Measurements from ENCODE around the gene HLA-DRB1. TPM values are rescaled to one million over a fixed set of nuclear protein-coding genes. Genes with fewer than 3 reads are reported as not detected.
"Not testable (repeated sequence)": the region's sequence is repeated elsewhere in the genome, so short reads cannot be mapped to it uniquely, and the experiment has no call there.

HLA-DRB1 gene
- total RNA-seq, 1 experiment from 2014 or later: 0.42 TPM

DNA sequence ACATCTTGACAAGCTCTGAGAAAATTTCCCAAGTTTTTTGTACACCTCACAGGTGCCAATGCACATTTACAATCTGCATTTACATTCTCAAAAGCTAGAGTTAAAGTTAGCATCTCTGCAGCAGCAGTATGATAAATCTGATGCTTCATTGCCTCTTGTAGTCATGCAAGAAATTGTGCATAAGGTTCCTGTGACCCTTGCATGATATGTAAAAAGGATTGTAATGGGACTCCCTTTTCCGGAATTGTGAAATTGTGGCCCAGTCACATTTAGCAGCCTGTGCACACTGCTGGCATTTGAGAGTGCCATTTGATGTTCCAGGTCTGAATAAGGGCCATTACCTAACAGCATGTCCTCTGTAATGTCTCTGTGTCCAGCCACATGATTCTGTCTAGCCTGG lies 24.1 kb downstream of the HLA-DRB1 start:
- DNase-seq (ENCODE audit: extremely low read depth, low read depth): no peak

GRCh38 chr6:32562940-32563339 lies 26.7 kb downstream of the HLA-DRB1 start:
- DNase-seq (ENCODE audit: extremely low read depth, low read depth): no peak

GRCh38 chr6:32559747-32560146 lies 29.9 kb downstream of the HLA-DRB1 start:
- DNase-seq (ENCODE audit: extremely low read depth, low read depth): no peak

DNA sequence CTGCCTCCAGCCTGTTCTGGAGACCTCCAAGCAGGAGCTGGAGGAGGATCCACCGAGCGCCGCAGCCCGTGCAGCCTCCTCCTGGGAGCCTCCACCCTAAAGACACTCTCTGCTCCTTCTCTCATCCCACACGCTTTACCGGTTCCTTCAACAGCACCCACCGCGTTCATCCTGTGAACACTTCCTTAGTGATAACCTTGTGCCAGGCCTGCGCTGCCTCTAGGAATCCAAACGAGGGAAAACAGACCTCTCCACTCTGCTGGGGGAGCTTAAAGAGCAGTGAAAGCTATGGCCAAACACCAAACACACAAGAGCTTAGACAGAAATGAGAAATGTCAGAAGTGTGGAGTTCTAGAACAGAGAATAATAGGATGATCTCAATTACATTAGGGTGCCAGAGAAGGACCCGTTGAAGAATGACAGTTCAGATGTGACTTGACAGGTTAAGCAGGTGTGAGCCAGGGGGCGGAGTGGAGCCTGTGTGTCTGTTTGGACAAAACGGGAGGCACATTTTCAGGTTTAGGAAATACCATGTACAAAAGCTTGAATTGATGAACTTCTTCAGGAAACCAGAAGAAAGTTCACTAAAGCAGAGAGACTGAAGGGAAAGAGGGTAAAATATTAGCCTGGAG lies 31.1 kb downstream of the HLA-DRB1 start:
- DNase-seq (ENCODE audit: extremely low read depth, low read depth): no peak

DNA sequence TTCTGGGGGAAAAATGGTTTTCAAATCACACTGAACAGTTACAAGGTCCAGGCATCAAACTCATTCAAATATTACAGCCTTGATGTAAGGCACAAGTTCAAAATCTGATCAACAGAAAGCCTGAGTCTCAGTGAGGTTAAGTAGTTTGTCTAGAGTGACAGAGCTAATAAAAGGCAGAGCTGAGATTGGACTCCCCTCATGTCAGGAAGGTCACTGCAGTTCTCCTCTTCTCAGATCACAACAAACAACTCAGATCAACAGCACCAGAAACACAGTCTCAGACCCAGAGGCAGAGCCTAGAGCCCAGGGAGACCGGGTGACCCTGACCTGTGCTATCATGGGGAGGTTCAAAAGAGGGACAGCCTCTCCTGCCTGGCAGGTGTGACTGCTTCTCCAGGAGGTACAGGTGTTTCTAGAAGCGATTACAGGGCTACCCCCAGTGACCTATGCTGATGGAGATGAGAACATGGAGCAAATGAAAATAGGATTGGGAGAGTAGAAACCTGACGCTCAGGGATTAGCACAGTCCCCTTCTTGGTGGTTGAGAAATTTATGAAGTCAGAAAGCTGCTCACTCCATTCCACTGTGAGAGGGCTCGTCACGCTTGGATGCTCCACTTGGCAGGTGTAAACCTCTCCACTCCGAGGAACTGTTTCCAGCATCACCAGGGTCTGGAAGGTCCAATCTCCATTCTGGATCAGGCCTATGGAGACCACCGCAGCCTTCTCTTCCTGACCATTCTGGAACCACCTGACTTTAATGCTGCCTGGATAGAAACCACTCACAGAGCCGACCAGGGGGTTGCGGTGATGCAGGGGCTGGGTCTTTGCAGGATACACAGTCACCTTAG lies 35.3 kb downstream of the HLA-DRB1 start:
- DNase-seq (ENCODE audit: extremely low read depth, low read depth): no peak

DNA sequence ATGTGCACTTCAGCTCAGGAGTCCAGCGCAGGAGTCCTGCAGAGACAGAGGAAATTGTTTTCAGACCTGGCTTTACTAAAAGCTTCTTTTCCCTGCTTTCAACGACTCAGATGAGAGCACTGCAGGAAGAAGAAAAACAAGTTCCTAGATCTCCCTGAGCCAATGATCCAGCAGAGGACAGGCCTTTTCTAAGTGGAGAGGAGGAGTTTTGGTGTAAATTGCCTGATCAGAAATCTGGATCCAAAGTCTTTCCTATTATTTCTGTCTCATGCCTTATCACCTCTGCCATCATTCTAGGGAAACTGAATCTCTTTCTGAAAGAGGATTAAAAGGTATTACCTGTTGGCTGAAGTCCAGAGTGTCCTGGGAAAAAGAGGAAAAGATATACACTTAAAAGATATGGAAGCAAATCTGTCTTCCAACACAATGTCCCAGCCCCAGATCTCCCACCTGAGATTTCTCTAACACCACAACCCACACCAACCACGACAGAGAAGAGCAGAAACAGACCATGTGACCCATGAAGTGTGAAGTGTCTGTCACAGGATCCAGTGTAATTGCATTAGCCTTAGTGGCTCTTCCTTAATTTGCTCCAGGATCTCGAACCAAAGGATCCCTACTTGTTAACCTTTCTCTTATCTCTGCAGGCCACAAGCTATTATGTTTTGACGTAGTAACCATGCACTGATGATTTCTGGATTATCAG lies 36.5 kb downstream of the HLA-DRB1 start:
- DNase-seq (ENCODE audit: extremely low read depth, low read depth): no peak

GRCh38 chr6:32551410-32551809 lies 38.2 kb downstream of the HLA-DRB1 start:
- no peak for DNase-seq (ENCODE audit: extremely low read depth, low read depth)

- DNase-seq (ENCODE audit: extremely low read depth, low read depth): no peak
Measured at GRCh38 chr6:32539839-32540238, 49.8 kb downstream of the HLA-DRB1 start.

GRCh38 chr6:32530431-32530793 lies 59.2 kb downstream of the HLA-DRB1 start:
- DNase-seq (ENCODE audit: extremely low read depth, low read depth): not testable (repeated sequence)

DNA sequence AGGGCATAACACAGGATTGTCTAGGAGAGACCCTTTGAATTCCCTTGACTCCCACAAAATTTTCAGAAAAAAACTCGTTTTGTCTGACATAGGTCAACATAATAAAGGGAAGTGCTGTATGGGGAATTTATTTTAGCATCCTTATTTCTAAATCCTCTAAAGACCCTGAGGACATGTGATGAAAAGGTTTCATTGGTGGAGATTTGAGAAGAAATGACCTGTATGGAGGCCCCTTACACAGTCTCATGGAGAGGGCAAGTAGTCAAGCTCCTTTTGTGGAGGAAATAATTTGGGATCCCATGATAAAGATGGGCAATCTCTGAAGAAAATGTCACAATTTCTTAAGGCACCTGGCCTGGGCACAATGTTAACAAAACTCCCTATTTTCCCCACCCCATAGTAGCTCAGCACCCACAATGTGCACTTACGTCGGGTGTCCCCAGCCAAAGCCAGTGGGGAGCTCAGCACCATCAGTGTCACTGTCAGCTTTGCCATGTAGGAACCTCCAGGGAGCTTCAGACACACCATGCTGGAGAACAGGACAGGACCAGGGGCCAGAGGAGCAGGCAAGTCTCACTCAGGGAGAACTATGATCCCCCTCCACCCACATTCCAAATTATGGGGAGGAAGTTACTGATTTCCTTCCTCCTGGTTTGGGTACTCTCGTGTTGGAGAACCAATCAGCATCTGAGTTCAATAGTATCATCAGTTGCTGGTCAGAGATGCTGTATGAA lies 59.8 kb downstream of the HLA-DRB1 start, which contains the start of gene HLA-DRB5:
Gene HLA-DRB5 (minus strand): TSS at position 591 of the 734 bp plus-strand sequence. CDS start 63 bp downstream, at position 528.
- no peak for DNase-seq (ENCODE audit: extremely low read depth, low read depth)

Small RNA genes lying within 50 kb of the gene (small RNA-seq; reads per million reads assigned to genes)
- 0 to 0.06 reads per million in 2 experiments for gene RNU1-61P

Other genes starting within 250 kb of the HLA-DRB1 start
- not detected in 2 replicates for gene TSBP1, start 217.9 kb downstream of the HLA-DRB1 start, total RNA-seq (2014; rRNA removed; shearing (Covaris generic))
- not detected in 2 replicates for gene BTNL2, start 182.7 kb downstream of the HLA-DRB1 start, total RNA-seq (2014; rRNA removed; shearing (Covaris generic))
- gene HLA-DRA, start 150.0 kb downstream of the HLA-DRB1 start, total RNA-seq (2014; rRNA removed; shearing (Covaris generic)): 0.12 TPM in 1 of 2 replicates, not detected in the other
- 0.20 TPM in 1 of 2 replicates, not detected in the other for gene HLA-DRB5, start 59.6 kb downstream of the HLA-DRB1 start, total RNA-seq (2014; rRNA removed; shearing (Covaris generic))
- not detected in 2 replicates for gene HLA-DQA1, start 47.6 kb upstream of the HLA-DRB1 start, total RNA-seq (2014; rRNA removed; shearing (Covaris generic))
- gene HLA-DQB1, start 76.8 kb upstream of the HLA-DRB1 start, total RNA-seq (2014; rRNA removed; shearing (Covaris generic)): 0.17 TPM in 1 of 2 replicates, not detected in the other
- gene HLA-DQA2, start 151.5 kb upstream of the HLA-DRB1 start, total RNA-seq (2014; rRNA removed; shearing (Covaris generic)): not detected in 2 replicates
- not detected in 2 replicates for gene HLA-DQB2, start 173.7 kb upstream of the HLA-DRB1 start, total RNA-seq (2014; rRNA removed; shearing (Covaris generic))
- gene HLA-DOB, start 227.2 kb upstream of the HLA-DRB1 start, total RNA-seq (2014; rRNA removed; shearing (Covaris generic)): 0.40 and 0.58 TPM in 2 replicates
- 29.8 and 30.7 TPM in 2 replicates for gene TAP2, start 248.9 kb upstream of the HLA-DRB1 start, total RNA-seq (2014; rRNA removed; shearing (Covaris generic))

Data from NCI-H460 (cell line).